Lower leg skin (tissue), 4 donors: ENCODE measurements around the gene KCNQ4. TPM values are rescaled to one million over a fixed set of nuclear protein-coding genes. Genes with fewer than 3 reads are reported as not detected.

Experiments used
- DNase-seq, 2 donors: peaks; one replicate each; pipeline ENCODE4 v3.0.0-alpha.2; 2019; ENCODE audit warnings: low spot score in 2 of 2
- H3K4me3 ChIP-seq: fragments of 200-600 bp; sonication (generic); 2 replicates; pipeline ENCODE4 v1.5.1; 2017; ENCODE audit warnings: mild to moderate bottlenecking, low read depth; ENCODE audit not compliant: poor library complexity, severe bottlenecking
- POLR2A ChIP-seq, 2 donors: fragments of 450-650 bp; IDR thresholded peaks; one replicate each; pipeline ENCODE4 v1.6.1; 2016 to 2017; ENCODE audit warnings: antibody characterized with exemption in 2 of 2, mild to moderate bottlenecking in 1 of 2, moderate library complexity in 1 of 2
- WGBS, 2 donors: methylation state at CpG; one replicate each; pipeline ENCODE4 v1.1.5; 2018; 5-methylcytosine and 5-hydroxymethylcytosine counted together
- intact Hi-C: fragments of 100-400 bp; cut with DNase I; formaldehyde crosslinking; loops from one replicate; pipeline ENCODE4 v1.15.0; 2023; ENCODE audit warnings: low total_unique reads
- total RNA-seq, 4 donors: library from RNA; depleted of rRNA; stranded (reverse); fragments of >200 nt; gene quantifications; one replicate each; pipeline ENCODE4 v1.1.0, GENCODE V29; 2016
- TF ChIP-seq, protein P1 (sequence below), 3 donors: fragments of 450-650 bp; IDR thresholded peaks; one replicate each; pipeline ENCODE4 v1.5.1; 2016; ENCODE audit warnings: antibody characterized with exemption in 3 of 3, mild to moderate bottlenecking in 3 of 3, moderate library complexity in 2 of 3

Gene KCNQ4
- total RNA-seq, 4 donors from 2014 or later, result 1.3 to 2.7 (median 2.0) TPM

GRCh38 chr1:40777224-40777970, 6.2 kb upstream of the KCNQ4 start:
- WGBS, 2 donors, result 97 to 98% methylated on average over 2 of the region's 2 CpGs
- intact Hi-C loops, result no loop called here
- DNase-seq, result peak in 1 of 2 donors; percentile 48
- TF ChIP-seq POLR2A (IDR thresholded peaks at IDR 0.05), result no peak
- TF ChIP-seq, protein P1, sequence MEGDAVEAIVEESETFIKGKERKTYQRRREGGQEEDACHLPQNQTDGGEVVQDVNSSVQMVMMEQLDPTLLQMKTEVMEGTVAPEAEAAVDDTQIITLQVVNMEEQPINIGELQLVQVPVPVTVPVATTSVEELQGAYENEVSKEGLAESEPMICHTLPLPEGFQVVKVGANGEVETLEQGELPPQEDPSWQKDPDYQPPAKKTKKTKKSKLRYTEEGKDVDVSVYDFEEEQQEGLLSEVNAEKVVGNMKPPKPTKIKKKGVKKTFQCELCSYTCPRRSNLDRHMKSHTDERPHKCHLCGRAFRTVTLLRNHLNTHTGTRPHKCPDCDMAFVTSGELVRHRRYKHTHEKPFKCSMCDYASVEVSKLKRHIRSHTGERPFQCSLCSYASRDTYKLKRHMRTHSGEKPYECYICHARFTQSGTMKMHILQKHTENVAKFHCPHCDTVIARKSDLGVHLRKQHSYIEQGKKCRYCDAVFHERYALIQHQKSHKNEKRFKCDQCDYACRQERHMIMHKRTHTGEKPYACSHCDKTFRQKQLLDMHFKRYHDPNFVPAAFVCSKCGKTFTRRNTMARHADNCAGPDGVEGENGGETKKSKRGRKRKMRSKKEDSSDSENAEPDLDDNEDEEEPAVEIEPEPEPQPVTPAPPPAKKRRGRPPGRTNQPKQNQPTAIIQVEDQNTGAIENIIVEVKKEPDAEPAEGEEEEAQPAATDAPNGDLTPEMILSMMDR (IDR thresholded peaks at IDR 0.05), result no peak
- no peak overlapping the region for H3K4me3 ChIP-seq

- WGBS, 2 donors, result 76 to 81% methylated on average over 10 to 11 of the region's 11 CpGs
- intact Hi-C loops, result no loop called here
- no peak for DNase-seq
- H3K4me3 ChIP-seq, result no peak overlapping the region
- no peak for TF ChIP-seq POLR2A (IDR thresholded peaks at IDR 0.05)
- TF ChIP-seq, protein P1 (IDR thresholded peaks at IDR 0.05), result no peak
Measured at GRCh38 chr1:40780678-40781607, 2.6 kb upstream of the KCNQ4 start.

DNA sequence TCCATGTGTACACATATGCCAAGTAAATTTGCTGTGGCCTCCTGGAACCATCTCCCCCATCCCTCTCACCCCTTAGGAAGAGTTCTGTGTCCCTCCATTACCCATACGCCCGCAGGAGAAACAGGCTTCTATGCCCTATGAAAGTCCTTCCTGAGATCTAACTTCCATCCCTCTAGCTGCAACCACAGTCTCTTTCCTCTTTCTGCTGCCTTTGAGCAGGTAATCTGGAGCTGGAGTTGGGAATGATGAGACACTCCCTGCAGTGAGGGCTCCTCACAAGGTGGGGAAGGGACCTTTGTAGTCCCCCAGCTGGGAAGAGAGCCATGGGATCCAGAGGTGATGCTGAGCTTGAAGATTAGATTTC, 2.0 kb upstream of the KCNQ4 start:
- WGBS, 2 donors, result 89% methylated on average over 2 of the region's 2 CpGs
- intact Hi-C loops, result no loop called here
- H3K4me3 ChIP-seq, result no peak overlapping the region
- TF ChIP-seq, protein P1 (IDR thresholded peaks at IDR 0.05), result no peak
- no peak for TF ChIP-seq POLR2A (IDR thresholded peaks at IDR 0.05)
- no peak for DNase-seq

DNA sequence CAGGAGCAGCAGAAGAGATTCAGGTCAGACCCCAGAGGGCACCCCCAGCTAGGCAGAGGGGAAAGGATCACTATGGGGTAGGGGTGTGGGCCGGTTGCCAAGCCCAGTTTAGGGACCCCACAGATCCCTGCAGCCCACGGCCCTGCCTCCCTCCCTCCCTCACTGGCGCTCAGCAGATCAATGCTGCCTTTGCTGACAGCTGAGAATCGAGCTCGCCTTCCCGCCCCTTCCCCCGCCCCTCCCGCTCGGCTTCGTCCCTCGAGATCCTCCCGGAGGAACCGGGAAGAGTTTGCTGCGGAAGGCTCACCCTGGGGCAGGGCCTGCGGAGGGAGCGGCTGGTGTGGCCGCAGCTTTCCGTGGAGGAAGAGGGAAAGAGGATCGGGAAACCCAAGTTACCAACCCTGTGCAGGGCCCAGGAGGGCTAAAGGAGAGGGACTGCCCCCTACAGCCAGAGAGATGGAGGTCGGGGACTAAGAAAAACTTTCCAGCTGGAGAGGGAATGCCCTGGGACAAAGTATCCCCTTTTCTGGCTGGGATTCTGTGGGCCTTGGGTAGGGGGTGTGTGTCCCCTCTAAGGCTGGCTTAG, 1.1 kb upstream of the KCNQ4 start:
- TF ChIP-seq, protein P1 (IDR thresholded peaks at IDR 0.05), result no peak
- no peak for TF ChIP-seq POLR2A (IDR thresholded peaks at IDR 0.05)

DNA sequence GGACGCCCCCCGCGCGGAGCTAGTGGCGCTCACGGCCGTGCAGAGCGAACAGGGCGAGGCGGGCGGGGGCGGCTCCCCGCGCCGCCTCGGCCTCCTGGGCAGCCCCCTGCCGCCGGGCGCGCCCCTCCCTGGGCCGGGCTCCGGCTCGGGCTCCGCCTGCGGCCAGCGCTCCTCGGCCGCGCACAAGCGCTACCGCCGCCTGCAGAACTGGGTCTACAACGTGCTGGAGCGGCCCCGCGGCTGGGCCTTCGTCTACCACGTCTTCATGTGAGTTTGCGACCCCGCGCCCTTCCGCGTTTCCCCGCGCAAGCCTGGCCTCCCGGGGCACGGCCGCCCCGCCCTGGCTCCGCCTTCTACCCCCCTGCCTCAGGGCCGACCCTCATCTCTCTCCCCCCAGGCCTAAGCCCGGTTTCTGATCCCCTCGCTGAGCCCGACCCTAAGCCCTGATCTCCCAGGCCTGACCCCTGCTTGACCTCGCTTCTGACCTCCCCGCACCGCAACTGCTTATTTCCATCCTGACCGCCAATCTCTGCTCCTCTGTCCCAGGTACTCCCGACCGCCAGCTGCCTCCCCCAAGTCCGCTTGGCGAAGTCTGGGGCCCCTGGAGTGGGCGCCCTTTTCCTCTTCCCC, 669 bp downstream of the KCNQ4 start:
- intact Hi-C loops, result no loop called here
- 32 to 36% methylated on average over 26 to 31 of the region's 63 CpGs for WGBS, 2 donors
- H3K4me3 ChIP-seq, result no peak overlapping the region

More for the DNA sequence above, 1.1 kb upstream of the KCNQ4 start:
- DNase-seq, result no peak
- H3K4me3 ChIP-seq, result no peak overlapping the region
- 5 to 8% methylated on average over 8 to 20 of the region's 20 CpGs for WGBS, 2 donors
- intact Hi-C loops, result no loop called here

More for the DNA sequence above, 669 bp downstream of the KCNQ4 start:
- DNase-seq, result no peak
- TF ChIP-seq, protein P1 (IDR thresholded peaks at IDR 0.05), result no peak
- TF ChIP-seq POLR2A (IDR thresholded peaks at IDR 0.05), result no peak
